ENCODE measurements around the gene C10orf90.

C10orf90 gene

GRCh38 chr10:126465771-126466170, 204.7 kb downstream of the C10orf90 start:
- no peak for DNase-seq (ENCODE audit: low spot score)

- no peak for DNase-seq (ENCODE audit: low spot score)
Observed at GRCh38 chr10:126463286-126463685, 207.2 kb downstream of the C10orf90 start.

GRCh38 chr10:126461289-126461940, 209.1 kb downstream of the C10orf90 start:
- no peak for DNase-seq (ENCODE audit: low spot score)

DNA sequence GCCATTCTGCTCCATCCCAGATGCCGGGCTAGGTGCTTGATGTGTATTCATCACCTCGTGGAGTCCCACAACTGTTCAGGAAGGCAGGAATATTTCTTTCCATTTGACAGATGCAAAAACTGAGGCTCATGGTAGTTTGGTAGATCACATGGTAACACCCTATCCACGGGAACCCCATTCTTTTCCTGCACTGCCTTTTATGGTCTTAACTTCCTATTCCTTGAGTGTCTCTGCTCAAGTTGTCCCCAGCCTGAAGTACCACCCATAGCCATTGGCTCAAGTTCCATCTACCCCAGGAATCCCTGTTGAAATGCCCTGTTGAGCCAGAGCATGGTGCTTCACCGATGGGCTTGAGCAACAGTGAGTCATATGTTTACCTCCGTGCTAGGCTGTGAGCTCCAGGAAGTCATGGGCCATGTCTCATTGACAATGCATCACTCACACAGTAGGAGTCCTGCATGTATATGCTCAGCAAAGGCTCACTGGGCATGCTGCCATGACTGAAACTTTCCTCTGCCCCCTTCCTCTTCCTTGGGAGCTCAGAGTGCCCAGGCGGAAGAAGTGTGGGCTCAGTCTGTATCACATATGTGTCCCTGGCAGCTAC, 210.5 kb downstream of the C10orf90 start:
- DNase-seq (ENCODE audit: low spot score): no peak

GRCh38 chr10:126459032-126459831, 211.3 kb downstream of the C10orf90 start:
- no peak for DNase-seq (ENCODE audit: low spot score)

DNA sequence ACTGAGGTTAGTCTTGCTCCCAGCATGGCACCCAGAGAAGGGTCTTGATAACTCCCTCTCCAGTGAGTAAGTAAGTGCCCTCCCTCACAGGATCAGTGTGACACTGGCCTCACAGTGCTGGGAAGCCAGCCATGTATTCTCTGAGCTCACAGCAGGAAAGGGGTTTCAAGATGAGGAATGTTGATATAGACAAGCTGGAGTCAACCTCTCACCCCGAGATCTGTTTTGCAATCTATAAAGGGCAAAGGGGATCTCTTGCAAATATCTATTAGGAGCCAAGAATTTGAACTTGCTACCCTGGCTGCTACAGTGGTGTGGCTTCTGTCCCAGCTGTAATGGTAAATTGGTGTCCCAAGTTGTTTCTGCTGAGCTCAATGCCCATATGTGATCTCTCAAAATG, 212.0 kb downstream of the C10orf90 start:
- no peak for DNase-seq (ENCODE audit: low spot score)

DNA sequence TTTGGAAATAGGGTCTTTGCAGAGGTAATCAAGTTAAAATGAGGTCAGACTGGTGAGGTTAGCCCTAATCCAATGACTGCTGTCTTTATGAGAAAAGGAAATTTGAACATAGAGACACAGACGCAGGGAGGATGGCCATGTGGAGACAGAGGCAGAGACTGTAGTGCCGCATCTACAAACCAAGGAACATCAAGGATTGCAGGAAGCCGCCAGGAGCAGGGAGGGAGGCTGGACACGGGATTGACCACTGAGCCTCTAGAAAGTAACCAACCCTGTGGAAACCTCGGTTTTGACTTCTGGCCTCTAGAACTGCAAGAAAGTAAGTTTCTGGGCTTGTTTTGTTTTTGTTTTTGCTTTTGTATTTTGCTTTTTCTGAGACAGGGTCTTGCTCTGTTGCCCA, 213.9 kb downstream of the C10orf90 start:
- no peak for DNase-seq (ENCODE audit: low spot score)

DNA sequence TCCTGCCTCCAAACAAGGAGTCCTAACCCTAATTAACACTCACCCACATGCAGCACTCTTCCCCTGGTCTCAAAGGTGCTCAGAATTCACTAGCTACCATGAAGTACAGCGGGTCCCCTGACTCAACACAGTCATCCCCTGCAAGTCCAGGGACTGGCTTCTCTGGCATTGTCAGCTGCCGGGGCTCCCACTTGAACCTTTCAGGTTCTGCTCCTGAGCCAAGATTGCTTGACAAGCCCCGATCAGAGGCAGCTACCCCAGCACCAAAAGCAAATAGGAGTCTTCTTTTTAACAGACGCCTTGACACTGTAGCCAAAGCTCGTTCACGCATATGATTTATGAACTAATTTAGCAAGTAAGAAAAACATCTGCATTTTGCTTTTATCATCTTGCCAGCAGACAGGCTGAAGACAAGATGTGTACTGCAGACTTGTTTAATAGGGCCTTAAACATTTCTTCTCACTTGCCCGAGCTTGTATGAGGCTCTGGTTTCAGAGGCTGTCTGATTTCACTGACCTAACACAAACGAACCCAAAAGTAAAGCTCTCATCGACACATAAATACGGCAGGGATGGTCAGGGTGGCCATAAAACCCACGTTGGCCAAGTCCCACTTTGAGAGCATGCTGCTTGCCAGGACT, 214.6 kb downstream of the C10orf90 start:
- DNase-seq (ENCODE audit: low spot score): no peak

- no peak for DNase-seq (ENCODE audit: low spot score)
Observed at GRCh38 chr10:126455036-126455765, 215.3 kb downstream of the C10orf90 start.

DNA sequence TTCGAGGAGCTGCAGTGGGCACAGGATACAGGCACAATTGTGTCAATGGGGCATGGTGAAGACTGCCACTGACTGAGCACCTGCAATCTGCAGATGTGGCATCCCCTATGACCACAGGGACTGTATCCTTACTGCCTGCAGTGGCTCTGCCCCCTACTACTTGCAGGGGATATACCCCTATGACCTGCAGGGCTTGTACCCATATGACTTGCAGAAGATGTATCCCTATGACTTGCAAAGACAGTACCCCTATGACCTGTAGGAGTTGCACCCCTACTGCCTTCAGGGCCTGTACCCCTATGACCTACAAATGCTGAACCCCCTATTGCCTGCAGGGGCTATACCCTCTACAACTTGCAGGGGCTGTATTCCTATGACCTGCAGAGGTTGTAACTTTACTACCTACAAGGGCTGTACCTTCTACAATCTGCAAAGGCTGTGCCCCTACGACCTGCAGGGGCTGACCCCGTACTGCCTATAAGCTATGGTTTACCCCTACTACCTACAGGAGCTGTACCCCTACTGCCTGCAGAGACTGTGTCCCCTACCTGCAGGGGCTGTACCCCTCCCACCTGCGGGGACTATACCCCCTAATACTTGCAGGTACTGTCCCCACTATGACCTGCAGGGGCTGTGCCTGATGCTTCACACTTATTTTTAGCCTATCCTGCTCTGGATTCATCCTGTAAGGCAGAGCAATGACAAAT, 216.3 kb downstream of the C10orf90 start:
- no peak for DNase-seq (ENCODE audit: low spot score)

GRCh38 chr10:126452245-126452644, 218.2 kb downstream of the C10orf90 start:
- no peak for DNase-seq (ENCODE audit: low spot score)

GRCh38 chr10:126448091-126448490, 222.4 kb downstream of the C10orf90 start:
- DNase-seq (ENCODE audit: low spot score): no peak

DNA sequence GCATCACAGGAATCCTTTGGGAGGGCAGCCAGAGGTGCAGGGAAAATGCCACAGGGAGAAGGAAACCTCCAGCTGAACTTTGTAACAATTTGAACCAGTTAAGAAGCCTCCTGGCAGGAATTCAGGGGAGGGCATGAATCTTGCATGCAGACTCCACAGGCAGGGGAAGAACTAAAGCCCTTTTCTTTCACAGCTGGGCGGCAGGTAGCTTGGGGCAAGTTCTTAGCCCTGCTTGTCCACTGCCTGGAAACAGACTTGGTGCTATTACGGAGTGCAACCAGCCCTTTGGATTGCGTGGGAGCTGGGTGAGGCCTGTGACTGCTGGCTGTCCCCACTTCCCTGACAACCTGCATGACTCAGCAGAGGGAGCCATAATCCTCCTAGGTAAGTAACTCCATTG, 230.6 kb downstream of the C10orf90 start:
- DNase-seq (ENCODE audit: low spot score): no peak

- DNase-seq (ENCODE audit: low spot score): no peak
Observed at GRCh38 chr10:126438407-126438783, 232.1 kb downstream of the C10orf90 start.

DNA sequence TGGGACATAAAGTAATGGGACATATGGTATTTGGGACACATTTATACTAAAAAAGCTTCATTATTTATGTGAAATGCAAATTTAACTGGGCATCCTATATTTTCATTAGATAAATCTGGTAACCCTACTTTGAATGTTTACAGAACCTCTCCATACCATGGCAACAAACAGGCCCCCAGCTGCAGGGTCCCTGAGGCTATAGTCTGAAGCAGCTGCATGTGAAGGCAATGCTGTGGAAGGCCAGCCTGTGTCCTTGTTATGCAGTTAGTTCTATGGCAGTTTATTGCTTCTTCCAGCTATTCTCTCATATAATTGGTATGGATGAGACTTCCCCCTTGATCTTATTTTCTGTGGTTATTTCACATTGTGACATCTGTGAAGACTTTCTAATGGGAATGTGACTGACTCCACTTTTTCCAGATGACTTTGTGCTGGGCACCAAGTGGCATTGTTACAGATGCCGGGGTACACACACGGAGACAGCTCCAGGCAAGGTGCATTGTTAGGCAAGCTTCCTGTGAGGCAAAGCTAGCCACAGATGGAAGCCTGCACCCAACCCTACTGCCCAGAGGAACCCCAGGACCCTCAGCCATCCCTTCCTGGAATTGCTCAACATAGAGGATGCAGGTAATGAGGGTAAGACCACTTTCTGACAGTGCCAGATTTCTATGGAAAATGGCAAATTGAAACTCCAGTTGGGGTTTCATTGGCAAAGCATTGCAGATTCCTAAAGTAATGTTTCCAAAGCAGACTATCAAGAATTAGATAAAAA, 232.7 kb downstream of the C10orf90 start:
- DNase-seq (ENCODE audit: low spot score): no peak

DNA sequence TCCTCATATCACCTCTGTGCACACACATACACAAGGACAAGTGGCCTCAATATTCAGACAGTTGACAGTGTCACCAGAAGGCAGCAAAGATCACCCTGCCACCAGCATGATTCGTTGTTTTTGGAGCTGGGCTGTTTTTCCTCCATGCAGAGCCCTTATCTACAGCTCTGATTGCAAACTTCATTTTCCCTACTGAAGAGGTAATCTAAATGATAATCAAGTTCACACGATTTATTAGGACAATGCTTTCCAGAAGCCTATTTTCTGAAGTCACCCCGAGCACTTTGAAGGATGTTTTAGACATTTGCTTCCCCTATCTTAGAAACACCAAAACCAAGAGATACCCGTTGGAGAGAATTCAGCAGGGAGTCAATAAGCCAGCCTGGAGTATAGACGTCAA, 236.3 kb downstream of the C10orf90 start:
- no peak for DNase-seq (ENCODE audit: low spot score)

DNA sequence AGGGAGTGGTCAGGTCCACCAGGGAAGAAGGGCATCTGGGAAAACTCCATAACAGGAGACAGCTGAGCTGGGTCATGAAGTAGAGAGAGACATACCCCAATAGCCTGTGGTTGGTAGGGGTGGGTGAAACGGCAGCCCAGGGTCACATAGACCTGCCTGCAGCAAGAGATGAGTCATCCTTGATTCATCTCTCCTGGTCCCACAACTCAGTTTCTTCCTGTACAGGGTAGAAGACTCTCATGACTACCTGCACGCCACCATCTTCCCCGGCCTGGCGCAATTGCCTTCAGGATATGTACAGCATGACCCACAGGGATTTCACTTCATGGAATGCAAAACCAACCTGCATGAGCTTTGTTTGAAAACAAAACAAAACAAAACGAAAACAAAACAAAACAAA, 237.1 kb downstream of the C10orf90 start:
- no peak for DNase-seq (ENCODE audit: low spot score)

DNA sequence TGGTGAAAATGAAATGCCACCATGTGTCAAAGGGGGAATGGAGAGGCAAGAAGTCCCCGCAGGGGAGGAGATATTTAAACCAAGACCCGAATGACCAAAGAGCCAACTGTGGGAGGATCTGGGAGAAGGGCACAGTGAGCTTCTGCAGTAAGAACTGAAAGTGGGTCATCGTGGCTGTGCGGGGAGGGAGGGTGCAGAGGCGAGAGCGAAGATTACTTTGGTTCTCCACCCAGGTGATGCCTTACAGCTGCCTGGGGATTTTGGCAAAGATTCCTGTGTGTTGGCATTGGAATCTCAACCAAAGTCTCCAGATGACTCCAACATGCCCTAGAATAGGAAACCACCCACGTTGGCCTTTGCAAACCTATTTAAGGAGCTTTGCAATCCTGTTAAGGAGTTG, 238.0 kb downstream of the C10orf90 start:
- no peak for DNase-seq (ENCODE audit: low spot score)

GRCh38 chr10:126431816-126432215, 238.7 kb downstream of the C10orf90 start:
- DNase-seq (ENCODE audit: low spot score): no peak

DNA sequence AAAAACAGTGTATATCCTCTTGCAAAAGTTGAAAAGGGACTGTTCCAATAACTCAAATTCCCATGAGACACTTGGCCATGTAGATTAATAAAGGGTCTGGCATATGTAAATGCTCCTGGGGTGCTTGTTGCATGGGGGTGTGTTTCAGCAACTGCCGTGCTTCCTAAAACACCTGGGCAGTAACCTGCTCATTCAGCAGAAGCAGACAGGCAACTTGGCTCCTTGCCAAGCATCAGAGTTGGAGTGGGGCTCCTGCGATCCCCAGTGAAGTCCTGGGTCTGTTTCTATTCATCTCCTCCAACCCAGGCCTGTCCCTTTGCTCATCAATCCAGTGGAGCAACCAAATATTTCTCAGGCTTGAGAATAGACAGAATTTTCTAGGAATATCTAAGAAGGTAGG, 240.0 kb downstream of the C10orf90 start:
- no peak for DNase-seq (ENCODE audit: low spot score)

GRCh38 chr10:126429275-126429674, 241.2 kb downstream of the C10orf90 start:
- DNase-seq (ENCODE audit: low spot score): no peak
